ENCODE results near the gene ARHGEF1. TPM values are rescaled to one million over a fixed set of nuclear protein-coding genes. Genes with fewer than 3 reads are reported as not detected.

ARHGEF1 gene
- total and polyA plus RNA-seq, 7 experiments from 2014 or later = 184 to 1,236 (median 1,084) TPM

- Histone ChIP-seq H3K36me3 (ENCODE audit: control insufficient read depth in 2 of 3, insufficient read depth in 3 of 3, low read length in 3 of 3) (no peaks in the 10 kb centered on the region), H3K4me1 (ENCODE audit: control insufficient read depth in 2 of 2, insufficient read depth in 2 of 2, low read length in 2 of 2) (peaks cover 26 to 29% of the 10 kb centered on the region in 2 donors), H3K9me3 (ENCODE audit: control insufficient read depth in 2 of 3, low read length in 3 of 3) (no peaks in the 10 kb centered on the region), H3K4me3 (ENCODE audit: low read length) (no peak overlapping the region), H3K27ac (ENCODE audit: low read depth, low read length) (peak overlapping the region; percentile 40), H3K27me3 (ENCODE audit: control insufficient read depth in 2 of 2, insufficient read depth in 2 of 2, low read length in 2 of 2) (peaks cover 0 to 4% of the 10 kb centered on the region in 2 donors)
- intact Hi-C loops (cut with micrococcal nuclease) = loop anchor here (1.0 to 2.0 kb wide), 7 partner anchors 16 to 76 kb away; partner anchors contain the start of gene RPS19 (in 1 of the 2)
- H3K4me3 Mint-ChIP-seq = peak overlapping the region in 4 of 10 donors; percentile 30 to 66 (median 33)
- CTCF ChIA-PET = interaction anchor here (0.6 to 1.9 kb wide), 6 partner anchors 15 to 63 kb away, joined by 3 to 13 read pairs (median 4); no protein-coding TSS in a partner anchor
- H3K27me3 Mint-ChIP-seq = peaks cover 0 to 24% (median 0%) of the 10 kb centered on the region in 5 donors
- DNase-seq (peak; percentile 47 to 78 (median 67)), ATAC-seq (peak; percentile 83)
- no peaks in the 10 kb centered on the region for H3K36me3 Mint-ChIP-seq
- H3K9me3 Mint-ChIP-seq = no peaks in the 10 kb centered on the region
- POLR2A ChIA-PET = interaction anchor here (1.0 to 1.3 kb wide), 6 partner anchors 10 to 74 kb away, joined by 3 to 7 read pairs (median 5); no protein-coding TSS in a partner anchor
- H3K4me1 Mint-ChIP-seq = peaks cover 37 to 63% (median 48%) of the 10 kb centered on the region in 7 donors
- peak overlapping the region; percentile 46 to 88 (median 81) for H3K27ac Mint-ChIP-seq
Observed at GRCh38 chr19:41934849-41935374, 51.9 kb downstream of the ARHGEF1 start.

- Histone ChIP-seq H3K27me3 (ENCODE audit: control insufficient read depth in 2 of 2, insufficient read depth in 2 of 2, low read length in 2 of 2) (peaks cover 0 to 4% of the 10 kb centered on the region in 2 donors), H3K4me1 (ENCODE audit: control insufficient read depth in 2 of 2, insufficient read depth in 2 of 2, low read length in 2 of 2) (peaks cover 18 to 23% of the 10 kb centered on the region in 2 donors), H3K27ac (ENCODE audit: low read depth, low read length) (no peak overlapping the region), H3K9me3 (ENCODE audit: control insufficient read depth in 2 of 3, low read length in 3 of 3) (no peaks in the 10 kb centered on the region), H3K4me3 (ENCODE audit: low read length) (no peak overlapping the region), H3K36me3 (ENCODE audit: control insufficient read depth in 2 of 3, insufficient read depth in 3 of 3, low read length in 3 of 3) (no peaks in the 10 kb centered on the region)
- intact Hi-C loops (cut with micrococcal nuclease) = loop anchor here (1.0 to 2.0 kb wide), 7 partner anchors 15 to 77 kb away; partner anchors contain the start of gene RPS19 (in 1 of the 2)
- peaks cover 32 to 54% (median 38%) of the 10 kb centered on the region in 7 donors for H3K4me1 Mint-ChIP-seq
- no peaks in the 10 kb centered on the region for H3K36me3 Mint-ChIP-seq
- no peaks in the 10 kb centered on the region for H3K9me3 Mint-ChIP-seq
- peaks cover 0 to 24% (median 0%) of the 10 kb centered on the region in 5 donors for H3K27me3 Mint-ChIP-seq
- ATAC-seq (no peak), DNase-seq (no peak)
- POLR2A ChIA-PET = no interaction called here
- peak overlapping the region in 1 of 10 donors; percentile 2 for H3K4me3 Mint-ChIP-seq
- H3K27ac Mint-ChIP-seq = peak overlapping the region in 6 of 9 donors; percentile 21 to 86 (median 74)
- CTCF ChIA-PET = no interaction called here
Observed at GRCh38 chr19:41935760-41936415, 52.9 kb downstream of the ARHGEF1 start.

GRCh38 chr19:41936416-41936850 lies 53.4 kb downstream of the ARHGEF1 start:
- H3K27me3 ChIP-seq (ENCODE audit: control insufficient read depth in 2 of 2, insufficient read depth in 2 of 2, low read length in 2 of 2) = peaks cover 0 to 4% of the 10 kb centered on the region in 2 donors
- peak overlapping the region; percentile 15 to 78 (median 57) for H3K27ac Mint-ChIP-seq
- DNase-seq = no peak
- peak; percentile 60 for ATAC-seq
- POLR2A ChIA-PET = interaction anchor here (1.0 kb wide), 1 partner anchor 77 kb away, joined by 3 read pairs; no protein-coding TSS in a partner anchor
- no peak overlapping the region for H3K4me3 ChIP-seq (ENCODE audit: low read length)
- H3K9me3 Mint-ChIP-seq = no peaks in the 10 kb centered on the region
- peak overlapping the region in 3 of 10 donors; percentile 2 to 56 (median 2) for H3K4me3 Mint-ChIP-seq
- peaks cover 35 to 52% (median 38%) of the 10 kb centered on the region in 7 donors for H3K4me1 Mint-ChIP-seq
- H3K4me1 ChIP-seq (ENCODE audit: control insufficient read depth in 2 of 2, insufficient read depth in 2 of 2, low read length in 2 of 2) = peaks cover 18 to 26% of the 10 kb centered on the region in 2 donors
- no peak overlapping the region for H3K27ac ChIP-seq (ENCODE audit: low read depth, low read length)
- H3K27me3 Mint-ChIP-seq = peaks cover 0 to 29% (median 1%) of the 10 kb centered on the region in 5 donors
- H3K36me3 ChIP-seq (ENCODE audit: control insufficient read depth in 2 of 3, insufficient read depth in 3 of 3, low read length in 3 of 3) = no peaks in the 10 kb centered on the region
- intact Hi-C loops (cut with micrococcal nuclease) = no loop called here
- no peaks in the 10 kb centered on the region for H3K36me3 Mint-ChIP-seq
- H3K9me3 ChIP-seq (ENCODE audit: control insufficient read depth in 2 of 3, low read length in 3 of 3) = no peaks in the 10 kb centered on the region
- CTCF ChIA-PET = interaction anchor here (0.5 to 1.9 kb wide), 2 partner anchors 17 to 63 kb away, joined by 3 to 7 read pairs; no protein-coding TSS in a partner anchor

DNA sequence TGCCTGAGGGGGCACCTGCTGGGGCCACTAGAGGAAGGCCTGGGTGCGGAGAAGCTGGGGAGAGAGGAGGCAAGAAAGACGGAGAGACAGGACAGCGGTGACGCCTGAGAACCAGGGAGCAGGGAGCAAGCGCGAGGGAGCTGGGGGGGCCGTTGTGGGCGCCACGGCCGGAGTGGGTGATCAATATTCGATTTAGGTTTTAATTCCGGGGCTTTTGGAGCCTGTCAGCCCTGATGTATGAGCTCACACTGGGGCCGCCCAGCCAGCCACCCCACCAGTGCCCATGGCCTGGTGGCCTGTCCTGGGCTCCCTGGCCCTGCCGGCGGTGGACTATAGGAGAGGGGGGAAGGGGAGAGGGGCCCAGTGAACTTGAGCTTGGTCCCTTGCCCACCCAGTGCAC lies 54.0 kb downstream of the ARHGEF1 start:
- H3K4me1 ChIP-seq (ENCODE audit: control insufficient read depth in 2 of 2, insufficient read depth in 2 of 2, low read length in 2 of 2) = peaks cover 18 to 26% of the 10 kb centered on the region in 2 donors
- POLR2A ChIA-PET = interaction anchor here (0.7 to 1.3 kb wide), 7 partner anchors 9 to 78 kb away, joined by 3 to 5 read pairs (median 3); partner anchors contain the start of gene RABAC1
- H3K4me1 Mint-ChIP-seq = peaks cover 38 to 52% (median 42%) of the 10 kb centered on the region in 7 donors

GRCh38 chr19:41937525-41938468 lies 54.8 kb downstream of the ARHGEF1 start:
- H3K4me3 Mint-ChIP-seq = peak overlapping the region in 7 of 10 donors; percentile 0 to 57 (median 26)
- no peaks in the 10 kb centered on the region for H3K9me3 ChIP-seq (ENCODE audit: control insufficient read depth in 2 of 3, low read length in 3 of 3)
- H3K4me1 Mint-ChIP-seq = peaks cover 36 to 50% (median 42%) of the 10 kb centered on the region in 7 donors

More for the DNA sequence above, 54.0 kb downstream of the ARHGEF1 start:
- Histone ChIP-seq H3K27ac (ENCODE audit: low read depth, low read length) (no peak overlapping the region), H3K27me3 (ENCODE audit: control insufficient read depth in 2 of 2, insufficient read depth in 2 of 2, low read length in 2 of 2) (peaks cover 0 to 4% of the 10 kb centered on the region in 2 donors), H3K36me3 (ENCODE audit: control insufficient read depth in 2 of 3, insufficient read depth in 3 of 3, low read length in 3 of 3) (no peaks in the 10 kb centered on the region), H3K9me3 (ENCODE audit: control insufficient read depth in 2 of 3, low read length in 3 of 3) (no peaks in the 10 kb centered on the region), H3K4me3 (ENCODE audit: low read length) (no peak overlapping the region)
- Mint-ChIP-seq H3K27ac (peak overlapping the region in 7 of 9 donors; percentile 15 to 79 (median 57)), H3K36me3 (no peaks in the 10 kb centered on the region), H3K27me3 (peaks cover 0 to 34% (median 4%) of the 10 kb centered on the region in 5 donors), H3K4me3 (no peak overlapping the region), H3K9me3 (no peaks in the 10 kb centered on the region)
- DNase-seq (no peak), ATAC-seq (no peak)
- intact Hi-C loops (cut with micrococcal nuclease) = no loop called here
- CTCF ChIA-PET = interaction anchor here (0.5 to 1.9 kb wide), 5 partner anchors 16 to 65 kb away, joined by 3 to 7 read pairs (median 3); no protein-coding TSS in a partner anchor

More at GRCh38 chr19:41937525-41938468, 54.8 kb downstream of the ARHGEF1 start:
- Histone ChIP-seq H3K27ac (ENCODE audit: low read depth, low read length) (no peak overlapping the region), H3K4me1 (ENCODE audit: control insufficient read depth in 2 of 2, insufficient read depth in 2 of 2, low read length in 2 of 2) (peaks cover 18 to 26% of the 10 kb centered on the region in 2 donors), H3K4me3 (ENCODE audit: low read length) (no peak overlapping the region), H3K36me3 (ENCODE audit: control insufficient read depth in 2 of 3, insufficient read depth in 3 of 3, low read length in 3 of 3) (no peaks in the 10 kb centered on the region), H3K27me3 (ENCODE audit: control insufficient read depth in 2 of 2, insufficient read depth in 2 of 2, low read length in 2 of 2) (peaks cover 0 to 4% of the 10 kb centered on the region in 2 donors)
- no peaks in the 10 kb centered on the region for H3K36me3 Mint-ChIP-seq
- peaks cover 0 to 36% (median 4%) of the 10 kb centered on the region in 5 donors for H3K27me3 Mint-ChIP-seq
- ChIA-PET CTCF (interaction anchor here (0.5 to 1.9 kb wide), 4 partner anchors 15 to 66 kb away, joined by 3 to 7 read pairs (median 4); no protein-coding TSS in a partner anchor), POLR2A (interaction anchor here (0.7 to 1.3 kb wide), 7 partner anchors 8 to 78 kb away, joined by 3 to 5 read pairs (median 3); partner anchors contain the start of gene RABAC1)
- H3K9me3 Mint-ChIP-seq = no peaks in the 10 kb centered on the region
- H3K27ac Mint-ChIP-seq = peak overlapping the region; percentile 0 to 90 (median 57)
- intact Hi-C loops (cut with micrococcal nuclease) = no loop called here
- no peak for ATAC-seq
- DNase-seq = no peak

Measured in naive thymus-derived CD4-positive, alpha-beta T cell (primary cell).